Fibroblast of lung (primary cell): ENCODE data around the gene ADAM15. TPM values are rescaled to one million over a fixed set of nuclear protein-coding genes. Genes with fewer than 3 reads are reported as not detected.

Experiments
- DNase-seq, 2 donors: peaks; one replicate each; pipeline versions ENCODE4 v3.0.0 to v3.0.0-alpha.2; 2010; ENCODE audit warnings: low read depth in 2 of 2
- H2AFZ ChIP-seq: 2 replicates; pipeline ENCODE4 v1.5.1; 2012; ENCODE audit warnings: low read length, control low read depth, inconsistent platforms
- H3K27ac ChIP-seq: 2 replicates; pipeline ENCODE4 v1.5.1; 2011; ENCODE audit warnings: low read length, control low read depth; ENCODE audit not compliant: insufficient read depth
- H3K27me3 ChIP-seq: 2 replicates; pipeline ENCODE4 v1.5.1; 2011; ENCODE audit warnings: mild to moderate bottlenecking, low read length; ENCODE audit not compliant: control insufficient read depth, insufficient read depth
- H3K36me3 ChIP-seq: 2 replicates; pipeline ENCODE4 v1.5.1; 2011; ENCODE audit warnings: low read length; ENCODE audit not compliant: control insufficient read depth, insufficient read depth
- H3K4me1 ChIP-seq: 2 replicates; pipeline ENCODE4 v1.5.1; 2011; ENCODE audit warnings: low read length; ENCODE audit not compliant: control insufficient read depth, insufficient read depth; ENCODE audit errors: extremely low read depth
- H3K4me2 ChIP-seq: 2 replicates; pipeline ENCODE4 v1.5.1; 2011; ENCODE audit warnings: low read length, control low read depth; ENCODE audit not compliant: insufficient read depth; ENCODE audit errors: extremely low read depth
- H3K4me3 ChIP-seq, 4 experiments: fragments of 200-600 bp in 1 of 4; sonication (generic) in 1 of 4; replicated peaks in 1 of 4; 2 replicates each; pipeline ENCODE4 v1.5.1; 2011 to 2016; ENCODE audit warnings: low read length in 4 of 4, low read depth in 3 of 4, mild to moderate bottlenecking in 3 of 4, control low read depth in 2 of 4, inconsistent platforms in 1 of 4, mixed read lengths in 1 of 4; ENCODE audit not compliant: insufficient read depth in 1 of 4; ENCODE audit errors: control extremely low read depth in 1 of 4
- H3K79me2 ChIP-seq: 2 replicates; pipeline ENCODE4 v1.5.1; 2012; ENCODE audit warnings: mild to moderate bottlenecking, low read length, inconsistent platforms; ENCODE audit not compliant: control insufficient read depth, insufficient read depth
- H3K9ac ChIP-seq: 2 replicates; pipeline ENCODE4 v1.5.1; 2011; ENCODE audit warnings: mild to moderate bottlenecking, low read length, control low read depth; ENCODE audit not compliant: insufficient read depth
- H3K9me3 ChIP-seq: 2 replicates; pipeline ENCODE4 v1.5.1; 2012; ENCODE audit warnings: low read depth, low read length; ENCODE audit not compliant: control insufficient read depth, insufficient read depth
- H4K20me1 ChIP-seq: 2 replicates; pipeline ENCODE4 v1.5.1; 2011; ENCODE audit warnings: low read length; ENCODE audit not compliant: control insufficient read depth, insufficient read depth; ENCODE audit errors: extremely low read depth
- CTCF ChIP-seq, 2 donors: IDR thresholded peaks in 1 of 2; conservative IDR thresholded peaks in 1 of 2; 1 replicate in 1 of 2; 2 replicates in 1 of 2; pipeline ENCODE4 v1.5.1; 2011 to 2012; ENCODE audit warnings: low read length in 2 of 2, control low read depth in 1 of 2, inconsistent platforms in 1 of 2, low read depth in 1 of 2, mild to moderate bottlenecking in 1 of 2
- EZH2 ChIP-seq: IDR thresholded peaks from 2 replicates; pipeline ENCODE4 v1.5.1; 2012; ENCODE audit warnings: low read length, control low read depth, mild to moderate bottlenecking; ENCODE audit errors: missing control alignments
- polyA plus RNA-seq, 2 donors: library from polyadenylated mRNA; depleted of rRNA in 1 of 2; stranded (reverse) in 1 of 2; unstranded in 1 of 2; fragments of >200 nt; gene quantifications; 2 replicates each; pipeline ENCODE4 v1.2.1, GENCODE V29; 2011 to 2012; ENCODE audit warnings: missing spikeins in 1 of 2
- total RNA-seq: library from RNA; depleted of rRNA; stranded (reverse); fragments of >200 nt; gene quantifications from 2 replicates; pipeline ENCODE4 v1.2.1, GENCODE V29; 2014

Gene ADAM15
- total and polyA plus RNA-seq, 2 donors (not counting 1 experiment from before 2014, with no cell fraction given) = 19.5 to 58.5 TPM

GRCh38 chr1:155017041-155017945 lies 33.8 kb upstream of the ADAM15 start:
- TF ChIP-seq EZH2 = no peak
- peak; percentile 91 to 95 for TF ChIP-seq CTCF (conservative IDR thresholded peaks at IDR 0.05 in 1 of 2, IDR thresholded peaks at IDR 0.05 in 1 of 2; ENCODE audit: low read depth in 1 of 2, low read length in 2 of 2)

GRCh38 chr1:155017946-155018316 lies 33.2 kb upstream of the ADAM15 start:
- peak overlapping the region in 2 of 4 experiments; percentile 36 to 52 for H3K4me3 ChIP-seq
- H2AFZ ChIP-seq = no peak overlapping the region
- peaks cover 7% of the 10 kb centered on the region for H3K36me3 ChIP-seq
- H3K27ac ChIP-seq = no peak overlapping the region
- TF ChIP-seq CTCF (conservative IDR thresholded peaks at IDR 0.05 in 1 of 2, IDR thresholded peaks at IDR 0.05 in 1 of 2; ENCODE audit: low read depth in 1 of 2, low read length in 2 of 2) = no peak
- no peak for TF ChIP-seq EZH2
- H3K4me1 ChIP-seq = peaks cover 14% of the 10 kb centered on the region
- H3K9ac ChIP-seq = no peak overlapping the region
- peak overlapping the region; percentile 72 for H3K4me2 ChIP-seq
- H4K20me1 ChIP-seq = no peaks in the 10 kb centered on the region
- H3K79me2 ChIP-seq = no peaks in the 10 kb centered on the region
- no peaks in the 10 kb centered on the region for H3K27me3 ChIP-seq
- no peak for DNase-seq
- no peaks in the 10 kb centered on the region for H3K9me3 ChIP-seq

More at GRCh38 chr1:155017041-155017945, 33.8 kb upstream of the ADAM15 start:
- Histone ChIP-seq H3K4me3 (peak overlapping the region in 3 of 4 experiments; percentile 2 to 52 (median 36)), H3K9me3 (no peaks in the 10 kb centered on the region), H3K9ac (peak overlapping the region; percentile 37), H3K79me2 (no peaks in the 10 kb centered on the region), H3K36me3 (peaks cover 7% of the 10 kb centered on the region), H3K4me2 (peak overlapping the region; percentile 72), H4K20me1 (no peaks in the 10 kb centered on the region), H3K27ac (peak overlapping the region; percentile 40), H2AFZ (no peak overlapping the region), H3K27me3 (no peaks in the 10 kb centered on the region), H3K4me1 (peaks cover 14% of the 10 kb centered on the region)
- peak; percentile 90 to 92 for DNase-seq

GRCh38 chr1:155018617-155019348 lies 32.3 kb upstream of the ADAM15 start:
- Histone ChIP-seq H3K9ac (no peak overlapping the region), H4K20me1 (no peaks in the 10 kb centered on the region), H2AFZ (no peak overlapping the region), H3K4me1 (peaks cover 14% of the 10 kb centered on the region), H3K79me2 (no peaks in the 10 kb centered on the region), H3K36me3 (peaks cover 7% of the 10 kb centered on the region), H3K27ac (no peak overlapping the region), H3K4me3 (no peak overlapping the region), H3K4me2 (no peak overlapping the region), H3K9me3 (no peaks in the 10 kb centered on the region), H3K27me3 (no peaks in the 10 kb centered on the region)
- peak in 1 of 2 donors; percentile 25 for DNase-seq
- no peak for TF ChIP-seq CTCF (conservative IDR thresholded peaks at IDR 0.05 in 1 of 2, IDR thresholded peaks at IDR 0.05 in 1 of 2; ENCODE audit: low read depth in 1 of 2, low read length in 2 of 2)
- no peak for TF ChIP-seq EZH2
